Fibroblast of mammary gland (primary cell): Measurements from ENCODE around the gene GOLT1B.

Experiments
- DNase-seq: peaks from one replicate; pipeline ENCODE4 v3.0.0-alpha.2; 2010; ENCODE audit warnings: low read depth
- H3K4me3 ChIP-seq: 2 replicates; pipeline ENCODE4 v1.5.1; 2011; ENCODE audit warnings: low read depth, mild to moderate bottlenecking, low read length, moderate library complexity; ENCODE audit not compliant: control insufficient read depth
- TF ChIP-seq, protein P1 (sequence below): conservative IDR thresholded peaks from 2 replicates; pipeline ENCODE4 v1.5.1; 2011; ENCODE audit warnings: low read depth, low read length, inconsistent platforms; ENCODE audit not compliant: control insufficient read depth, insufficient read depth

The GOLT1B gene

DNA sequence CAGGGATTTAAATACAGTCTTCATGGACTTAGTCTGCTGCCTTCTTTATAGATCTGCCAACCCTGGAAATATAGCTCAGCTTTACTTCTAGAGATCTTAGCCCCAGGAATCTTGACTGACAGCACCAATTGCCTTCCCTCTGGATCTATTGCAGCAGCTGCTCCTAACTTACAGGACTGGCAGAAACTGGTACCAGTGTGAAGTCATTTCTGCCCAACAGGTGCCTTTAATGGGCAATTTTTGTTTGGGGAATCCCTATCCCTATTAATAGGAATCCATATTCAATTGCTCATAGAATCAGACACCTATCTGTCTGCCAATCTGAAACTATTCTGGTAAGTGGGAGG lies 51.7 kb downstream of the GOLT1B start:
- TF ChIP-seq, protein P1, sequence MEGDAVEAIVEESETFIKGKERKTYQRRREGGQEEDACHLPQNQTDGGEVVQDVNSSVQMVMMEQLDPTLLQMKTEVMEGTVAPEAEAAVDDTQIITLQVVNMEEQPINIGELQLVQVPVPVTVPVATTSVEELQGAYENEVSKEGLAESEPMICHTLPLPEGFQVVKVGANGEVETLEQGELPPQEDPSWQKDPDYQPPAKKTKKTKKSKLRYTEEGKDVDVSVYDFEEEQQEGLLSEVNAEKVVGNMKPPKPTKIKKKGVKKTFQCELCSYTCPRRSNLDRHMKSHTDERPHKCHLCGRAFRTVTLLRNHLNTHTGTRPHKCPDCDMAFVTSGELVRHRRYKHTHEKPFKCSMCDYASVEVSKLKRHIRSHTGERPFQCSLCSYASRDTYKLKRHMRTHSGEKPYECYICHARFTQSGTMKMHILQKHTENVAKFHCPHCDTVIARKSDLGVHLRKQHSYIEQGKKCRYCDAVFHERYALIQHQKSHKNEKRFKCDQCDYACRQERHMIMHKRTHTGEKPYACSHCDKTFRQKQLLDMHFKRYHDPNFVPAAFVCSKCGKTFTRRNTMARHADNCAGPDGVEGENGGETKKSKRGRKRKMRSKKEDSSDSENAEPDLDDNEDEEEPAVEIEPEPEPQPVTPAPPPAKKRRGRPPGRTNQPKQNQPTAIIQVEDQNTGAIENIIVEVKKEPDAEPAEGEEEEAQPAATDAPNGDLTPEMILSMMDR, result no peak
- no peak for DNase-seq

GRCh38 chr12:21558100-21558679 lies 56.6 kb downstream of the GOLT1B start:
- H3K4me3 ChIP-seq, result no peak overlapping the region
- DNase-seq, result no peak
- TF ChIP-seq, protein P1, result no peak

More for the DNA sequence above, 51.7 kb downstream of the GOLT1B start:
- no peak overlapping the region for H3K4me3 ChIP-seq

DNA sequence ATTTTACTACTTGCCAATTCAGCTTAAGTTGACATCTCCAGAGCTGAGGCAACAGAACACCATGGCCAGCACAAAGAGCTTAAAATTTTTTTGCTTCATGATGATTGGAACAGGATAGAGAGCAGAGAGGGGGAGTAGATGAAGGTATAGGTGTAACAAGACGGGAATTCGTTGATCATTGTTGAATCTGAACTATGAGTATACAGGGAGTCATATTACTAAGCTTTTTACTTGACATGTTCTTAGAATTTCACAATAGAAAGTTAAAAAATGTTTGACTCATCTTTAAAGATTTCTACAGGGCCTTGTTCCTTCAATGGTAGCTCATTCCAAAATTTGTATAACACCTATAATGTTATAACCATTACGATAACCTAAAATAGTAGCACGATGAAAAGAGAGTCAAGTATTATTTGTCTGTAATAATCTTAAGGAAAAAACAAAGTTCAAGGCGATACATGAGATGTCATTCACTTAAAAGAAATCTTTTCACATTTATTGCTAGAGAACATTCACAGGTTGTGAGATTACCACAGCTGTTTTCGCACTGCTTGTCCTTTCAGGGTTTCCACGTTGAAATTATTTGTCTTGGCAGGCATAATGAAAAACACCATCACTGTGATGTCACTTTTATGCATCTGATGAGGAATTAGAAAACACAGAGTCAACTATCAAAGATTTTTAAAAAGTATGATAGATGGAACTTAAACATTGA lies 58.4 kb downstream of the GOLT1B start:
- peak; percentile 88 for DNase-seq
- TF ChIP-seq, protein P1, result no peak

DNA sequence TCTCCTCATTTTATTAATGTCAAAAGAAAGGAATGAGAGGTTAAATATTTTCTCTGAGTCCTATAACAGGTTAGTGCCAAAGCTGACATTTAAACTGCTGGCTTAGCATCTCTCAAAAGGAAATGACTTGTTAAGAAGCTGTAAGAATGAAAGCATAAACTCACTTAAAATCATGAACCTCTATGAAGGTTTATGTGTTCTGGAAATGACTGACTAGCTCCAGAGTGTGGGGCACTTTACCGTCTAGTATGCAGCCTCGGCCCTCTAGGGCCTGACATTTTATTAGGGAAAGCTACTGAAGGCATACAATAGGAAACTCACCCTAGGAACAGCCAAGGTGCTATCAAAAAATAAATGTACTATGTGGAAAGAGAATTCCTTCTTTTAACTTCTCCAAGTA lies 59.6 kb downstream of the GOLT1B start:
- TF ChIP-seq, protein P1, result no peak
- no peak overlapping the region for H3K4me3 ChIP-seq
- no peak for DNase-seq

More for the DNA sequence above, 58.4 kb downstream of the GOLT1B start:
- H3K4me3 ChIP-seq, result no peak overlapping the region

DNA sequence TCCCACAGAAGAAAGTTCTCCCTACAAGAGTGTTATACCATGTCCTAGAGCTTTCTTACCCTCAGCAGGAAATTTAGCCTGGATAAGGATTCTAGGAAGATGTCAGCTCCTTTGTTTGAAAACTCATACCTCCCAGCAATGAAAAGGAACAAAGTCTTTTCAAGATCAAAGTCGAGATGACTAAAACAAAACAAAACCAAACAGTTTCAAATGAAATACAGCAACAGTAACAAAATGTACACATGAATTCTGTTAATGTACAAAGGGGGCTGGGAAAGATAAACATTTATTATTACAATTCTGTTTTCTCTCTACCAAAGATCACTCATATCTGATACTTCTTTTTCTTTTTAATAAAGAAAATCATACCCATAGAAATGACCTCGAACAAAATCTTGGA lies 61.3 kb downstream of the GOLT1B start:
- DNase-seq, result no peak
- H3K4me3 ChIP-seq, result no peak overlapping the region
- TF ChIP-seq, protein P1, result no peak

DNA sequence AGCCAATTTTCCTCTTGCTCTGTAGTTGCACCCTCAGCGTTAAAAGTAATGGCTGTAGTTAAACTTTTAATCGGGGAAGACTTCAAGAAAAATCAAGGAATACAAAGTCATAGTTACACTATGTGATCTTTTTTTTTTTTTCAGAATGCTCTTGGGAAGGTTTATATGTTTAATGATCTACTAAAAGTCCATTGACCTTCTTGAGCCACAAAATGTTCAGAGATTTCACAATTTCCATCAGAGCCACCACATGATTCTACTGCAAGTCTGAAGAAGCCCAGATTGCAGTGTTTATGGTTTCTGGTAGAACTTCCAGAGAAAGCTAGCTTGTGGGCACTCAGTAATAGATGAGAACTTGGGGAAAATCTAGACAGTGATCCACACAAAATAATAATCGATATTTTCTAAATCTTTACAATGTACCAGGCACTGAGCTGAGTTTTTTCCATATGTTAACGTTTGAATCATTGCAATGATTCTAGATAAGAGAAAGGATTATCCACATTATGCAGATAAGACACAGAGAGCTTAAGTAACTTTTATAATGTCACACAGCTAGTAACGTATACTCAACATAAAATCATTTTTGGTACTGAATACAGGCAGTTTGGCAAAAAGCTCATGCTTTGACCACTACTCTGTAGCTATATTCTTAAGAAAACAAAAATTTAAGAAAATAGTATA lies 64.8 kb downstream of the GOLT1B start:
- peak; percentile 60 for DNase-seq
- TF ChIP-seq, protein P1, result no peak

More for the DNA sequence above, 64.8 kb downstream of the GOLT1B start:
- no peak overlapping the region for H3K4me3 ChIP-seq
